Right kidney (tissue), 9 donors: ENCODE measurements around the gene HPS4.
"Not testable (repeated sequence)": the region's sequence is repeated elsewhere in the genome, so short reads cannot be mapped to it uniquely, and the experiment has no call there.

ENCODE experiments used
- DNase-seq: peaks from one replicate; pipeline ENCODE4 v3.0.0-alpha.2; 2016
- long read RNA-seq, 8 donors: transcript quantifications; one replicate each; lab custom pipeline, GENCODE V29; 2026

The HPS4 gene
- long read RNA-seq, donor 1, full-length matches to known transcripts, result 3 of 3 reads
- long read RNA-seq, donor 1, partial matches to known transcripts, result 0 of 3 reads
- long read RNA-seq, donor 1, other reads (novel, unspliced or antisense), result 0 of 3 reads
- long read RNA-seq, donor 2, partial matches to known transcripts, result 0 of 1 reads
- long read RNA-seq, donor 2, other reads (novel, unspliced or antisense), result 0 of 1 reads
- long read RNA-seq, donor 3, full-length matches to known transcripts, result 2 of 2 reads
- long read RNA-seq, donor 3, partial matches to known transcripts, result 0 of 2 reads
- long read RNA-seq, donor 3, other reads (novel, unspliced or antisense), result 0 of 2 reads
- long read RNA-seq, donor 4, result 0 reads
- long read RNA-seq, donor 5, full-length matches to known transcripts, result 2 of 2 reads
- long read RNA-seq, donor 5, partial matches to known transcripts, result 0 of 2 reads
- long read RNA-seq, donor 5, other reads (novel, unspliced or antisense), result 0 of 2 reads
- long read RNA-seq, donor 6, partial matches to known transcripts, result 0 of 2 reads
- long read RNA-seq, donor 6, other reads (novel, unspliced or antisense), result 0 of 2 reads
- long read RNA-seq, donor 7, partial matches to known transcripts, result 5 of 5 reads
- long read RNA-seq, donor 7, other reads (novel, unspliced or antisense), result 0 of 5 reads
- long read RNA-seq, donor 8, full-length matches to known transcripts, result 1 of 1 reads
- long read RNA-seq, donor 8, partial matches to known transcripts, result 0 of 1 reads
- long read RNA-seq, donor 8, other reads (novel, unspliced or antisense), result 0 of 1 reads

GRCh38 chr22:26483439-26484359 lies at the start of gene HPS4, which contains the start of gene SRRD:
HPS4 (minus strand) TSS chr22:26483783; CDS start chr22:26481762, 2,021 bp downstream.
SRRD (plus strand) TSS chr22:26483877; CDS start chr22:26483891, 14 bp downstream.
- peak; percentile 96 for DNase-seq

- no peak for DNase-seq
Measured at GRCh38 chr22:26529345-26529744, 45.8 kb upstream of the HPS4 start.

- DNase-seq, result not testable (repeated sequence)
Measured at GRCh38 chr22:26528518-26528917, 44.9 kb upstream of the HPS4 start.

GRCh38 chr22:26527574-26528465 lies 44.2 kb upstream of the HPS4 start:
- DNase-seq, result no peak

- DNase-seq, result no peak
Measured at GRCh38 chr22:26527167-26527566, 43.6 kb upstream of the HPS4 start.

GRCh38 chr22:26525946-26526564 lies 42.5 kb upstream of the HPS4 start:
- DNase-seq, result no peak

GRCh38 chr22:26524870-26525269 lies 41.3 kb upstream of the HPS4 start:
- no peak for DNase-seq

- no peak for DNase-seq
Measured at GRCh38 chr22:26522592-26522991, 39.0 kb upstream of the HPS4 start.

- DNase-seq, result no peak
Measured at GRCh38 chr22:26522012-26522411, 38.4 kb upstream of the HPS4 start.

GRCh38 chr22:26517429-26517828 lies 33.8 kb upstream of the HPS4 start:
- DNase-seq, result no peak

GRCh38 chr22:26516503-26516902 lies 32.9 kb upstream of the HPS4 start:
- no peak for DNase-seq

- no peak for DNase-seq
Measured at GRCh38 chr22:26515931-26516330, 32.3 kb upstream of the HPS4 start.

GRCh38 chr22:26514419-26515161 lies 31.0 kb upstream of the HPS4 start:
- no peak for DNase-seq

- DNase-seq, result no peak
Measured at GRCh38 chr22:26513838-26514237, 30.3 kb upstream of the HPS4 start.

GRCh38 chr22:26512149-26512793 lies 28.7 kb upstream of the HPS4 start, which contains the start of gene TFIP11:
TFIP11 (minus strand) TSS chr22:26512473; CDS start chr22:26510272, 2,201 bp downstream.
- peak; percentile 79 for DNase-seq

GRCh38 chr22:26508148-26508547 lies 24.6 kb upstream of the HPS4 start:
- no peak for DNase-seq

GRCh38 chr22:26503758-26504157 lies 20.2 kb upstream of the HPS4 start:
- no peak for DNase-seq

GRCh38 chr22:26502688-26503561 lies 19.3 kb upstream of the HPS4 start:
- DNase-seq, result no peak
